Measurements from ENCODE around the gene FPR3. TPM values are rescaled to one million over a fixed set of nuclear protein-coding genes. Genes with fewer than 3 reads are reported as not detected.

FPR3 gene
- total and polyA plus RNA-seq, 10 of the 15 experiments (the other 5 are each of a cell fraction or from before 2014, with no cell fraction given): not detected

DNA sequence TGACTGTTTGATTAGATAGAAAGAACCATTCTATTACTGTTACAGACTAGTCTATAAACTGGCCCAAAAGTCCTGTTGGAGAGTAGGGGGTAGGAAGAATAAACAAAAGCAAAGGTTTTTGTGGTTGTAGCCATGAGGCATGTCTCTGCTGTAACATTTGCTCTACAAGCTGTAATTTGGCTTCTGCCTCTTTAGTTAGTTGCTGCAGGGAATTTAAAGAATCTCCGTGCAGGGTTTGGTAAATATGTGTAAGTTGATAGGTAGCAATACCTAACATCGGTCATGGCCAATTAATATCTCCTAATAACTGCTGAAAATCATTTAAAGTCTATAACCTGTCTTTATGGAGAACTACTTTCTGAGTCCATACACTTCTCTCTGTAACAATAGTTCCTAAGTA lies 13.0 kb downstream of the FPR3 start (continued):
- no peak for TF ChIP-seq USF2 (IDR thresholded peaks at IDR 0.05; ENCODE audit: borderline replicate concordance, low read depth, low read length)
- TF ChIP-seq ZNF207 (IDR thresholded peaks at IDR 0.05; ENCODE audit: borderline replicate concordance): no peak

DNA sequence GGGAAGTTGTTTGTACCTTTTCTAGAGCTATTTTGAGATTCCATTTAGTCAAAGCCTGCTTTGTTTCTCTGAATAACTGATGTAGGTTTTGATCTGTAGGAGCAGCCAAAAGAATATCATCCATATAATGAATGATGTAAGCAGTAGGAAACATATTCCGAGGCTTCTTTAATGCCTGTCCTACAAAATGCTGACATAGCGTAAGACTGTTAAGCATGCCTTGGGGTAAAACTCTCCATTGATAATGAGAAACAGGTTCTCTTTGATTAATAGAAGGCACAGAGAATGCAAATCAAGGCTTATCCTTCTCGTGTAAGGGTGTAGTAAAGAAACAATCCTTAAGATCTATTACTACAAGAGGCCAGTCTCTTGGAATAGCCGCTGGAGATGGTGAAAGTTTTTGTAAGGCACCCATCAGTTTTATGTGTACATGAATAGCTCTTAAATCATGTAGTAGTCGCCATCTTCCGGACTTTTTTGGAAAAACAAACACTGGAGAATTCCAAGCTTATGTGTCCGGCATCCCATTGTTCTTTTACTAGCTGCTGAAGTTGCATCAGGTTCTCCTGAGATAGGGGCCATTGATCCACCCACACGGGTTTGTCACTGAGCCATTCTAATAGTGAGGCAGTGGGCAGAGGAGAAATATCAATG lies 13.5 kb downstream of the FPR3 start:
- no peaks in the 10 kb centered on the region for H3K27me3 ChIP-seq (replicated peaks in 1 of 2; ENCODE audit: control insufficient read depth in 2 of 2, insufficient read depth in 2 of 2, low read length in 1 of 2)
- WGBS (ENCODE audit: insufficient coverage, insufficient replicate concordance, low lambda C conversion rate, missing lambda C conversion rate): 48% methylated on average over 8 of the region's 8 CpGs
- no peaks in the 10 kb centered on the region for H3K79me2 ChIP-seq (ENCODE audit: control insufficient read depth, insufficient read depth, low read length)
- FAIRE-seq (no peak), ATAC-seq (no peak), DNase-seq (ENCODE audit: low read depth, low spot score) (no peak)
- intact Hi-C loops (cut with micrococcal nuclease; ENCODE audit: unreplicated experiment) (no loop called here), in situ Hi-C loops (cut with MboI) (no loop called here)
- POLR2A ChIA-PET: no interaction called here
- BruUV-seq (replicated peaks): no TSS peak
- CTCF ChIA-PET: interaction anchor here (0.5 to 2.7 kb wide), 2 partner anchors 31 to 81 kb away, joined by 3 to 10 read pairs; no protein-coding TSS in a partner anchor
- H3K4me2 ChIP-seq (ENCODE audit: control insufficient read depth, insufficient read depth): no peak overlapping the region
- H4K20me1 ChIP-seq (ENCODE audit: control insufficient read depth, insufficient read depth): no peaks in the 10 kb centered on the region
- H3K27ac ChIP-seq (ENCODE audit: control insufficient read depth, insufficient read depth): no peak overlapping the region
- SMC1A ChIA-PET (ENCODE audit: uncharacterized antibody, unreplicated experiment): interaction anchor here (0.7 kb wide), 1 partner anchor 78 kb away, joined by 3 read pairs; no protein-coding TSS in a partner anchor
- no peaks in the 10 kb centered on the region; the same call in 1 of the 3 replicates for H3K9me3 ChIP-seq (replicated peaks; ENCODE audit: control insufficient read depth, insufficient read depth, low read length)
- no peak overlapping the region for H3K4me3 ChIP-seq
- no peak overlapping the region for H3K9ac ChIP-seq (ENCODE audit: control insufficient read depth, insufficient read depth, low read length)
- TF ChIP-seq TAF1 (IDR thresholded peaks at IDR 0.05; ENCODE audit: borderline replicate concordance, low read depth, low read length): no peak
- RAD21 ChIA-PET (ENCODE audit: unreplicated experiment): interaction anchor here (1.9 kb wide), 1 partner anchor 429 kb away, joined by 4 read pairs; no protein-coding TSS in a partner anchor
- no peaks in the 10 kb centered on the region for H3K36me3 ChIP-seq (ENCODE audit: control insufficient read depth in 2 of 2, insufficient read depth in 2 of 2, low read length in 1 of 2)
- H3K4me1 ChIP-seq (ENCODE audit: control insufficient read depth, insufficient read depth, low read length): no peaks in the 10 kb centered on the region
- H2AFZ ChIP-seq (ENCODE audit: control insufficient read depth, low read depth, low read length): no peak overlapping the region

GRCh38 chr19:51809787-51810186 lies 14.8 kb downstream of the FPR3 start:
- in situ Hi-C loops (cut with MboI): no loop called here
- DNase-seq (ENCODE audit: low read depth, low spot score) (no peak), FAIRE-seq (no peak), ATAC-seq (no peak)
- RAD21 ChIA-PET (ENCODE audit: unreplicated experiment): no interaction called here
- Histone ChIP-seq H3K36me3 (ENCODE audit: control insufficient read depth in 2 of 2, insufficient read depth in 2 of 2, low read length in 1 of 2) (no peaks in the 10 kb centered on the region), H3K27me3 (replicated peaks in 1 of 2; ENCODE audit: control insufficient read depth in 2 of 2, insufficient read depth in 2 of 2, low read length in 1 of 2) (no peaks in the 10 kb centered on the region), H3K4me3 (no peak overlapping the region), H4K20me1 (ENCODE audit: control insufficient read depth, insufficient read depth) (no peaks in the 10 kb centered on the region), H2AFZ (ENCODE audit: control insufficient read depth, low read depth, low read length) (no peak overlapping the region), H3K4me1 (ENCODE audit: control insufficient read depth, insufficient read depth, low read length) (no peaks in the 10 kb centered on the region), H3K27ac (ENCODE audit: control insufficient read depth, insufficient read depth) (no peak overlapping the region), H3K9ac (ENCODE audit: control insufficient read depth, insufficient read depth, low read length) (no peak overlapping the region), H3K79me2 (ENCODE audit: control insufficient read depth, insufficient read depth, low read length) (no peaks in the 10 kb centered on the region), H3K4me2 (ENCODE audit: control insufficient read depth, insufficient read depth) (no peak overlapping the region), H3K9me3 (replicated peaks; ENCODE audit: control insufficient read depth, insufficient read depth, low read length) (no peaks in the 10 kb centered on the region; the same call in 1 of the 3 replicates)
- intact Hi-C loops (cut with micrococcal nuclease; ENCODE audit: unreplicated experiment): no loop called here
- BruUV-seq (replicated peaks): no TSS peak
- 30% methylated on average over 4 of the region's 4 CpGs for WGBS (ENCODE audit: insufficient coverage, insufficient replicate concordance, low lambda C conversion rate, missing lambda C conversion rate)
- no peak for TF ChIP-seq DPF2 (IDR thresholded peaks at IDR 0.05)
- no peak for TF ChIP-seq NFIC (IDR thresholded peaks at IDR 0.05; ENCODE audit: low read depth, low read length)
- no peak for TF ChIP-seq FOXM1 (IDR thresholded peaks at IDR 0.05; ENCODE audit: low read depth, low read length)
- POLR2A ChIA-PET: no interaction called here
- CTCF ChIA-PET: no interaction called here
- SMC1A ChIA-PET (ENCODE audit: uncharacterized antibody, unreplicated experiment): no interaction called here
